BLaER1 treated with 17β-estradiol and CSF1 and Interleukin-3, amounts not matched to agents 10 nM and 100 nM (cell line): ENCODE data around the gene ERFL.

Source experiments
- H3K27ac ChIP-seq, 11 experiments: shearing (Covaris generic); formaldehyde crosslinking; 2 replicates each; pipeline ENCODE4 v1.8.1; 2022
- H3K27me3 ChIP-seq, 11 experiments: shearing (Covaris generic); formaldehyde crosslinking; 2 replicates each; pipeline ENCODE4 v1.8.1; 2022
- H3K36me3 ChIP-seq, 11 experiments: shearing (Covaris generic); formaldehyde crosslinking; 2 replicates each; pipeline ENCODE4 v1.8.1; 2022
- H3K4me1 ChIP-seq, 10 experiments: shearing (Covaris generic); formaldehyde crosslinking; 2 replicates each; pipeline ENCODE4 v1.8.1; 2022
- H3K4me2 ChIP-seq, 11 experiments: shearing (Covaris generic); formaldehyde crosslinking; 2 replicates each; pipeline ENCODE4 v1.8.1; 2022
- H3K4me3 ChIP-seq, 10 experiments: shearing (Covaris generic); formaldehyde crosslinking; 2 replicates each; pipeline ENCODE4 v1.8.1; 2022
- H3K9ac ChIP-seq, 11 experiments: shearing (Covaris generic); formaldehyde crosslinking; 2 replicates each; pipeline ENCODE4 v1.8.1; 2022
- H3K9me3 ChIP-seq, 11 experiments: shearing (Covaris generic); formaldehyde crosslinking; replicated peaks in 1 of 11; 2 replicates each; pipeline ENCODE4 v1.8.1; 2022
- H4K20me1 ChIP-seq, 11 experiments: shearing (Covaris generic); formaldehyde crosslinking; 2 replicates each; pipeline ENCODE4 v1.8.1; 2022
- Cebpa-rat ChIP-seq, 11 experiments: shearing (Covaris generic); IDR thresholded peaks; 2 replicates each; pipeline ENCODE4 v1.8.1; 2022

ERFL gene

GRCh38 chr19:41893899-41894298, 34.4 kb downstream of the ERFL start:
- H3K9ac ChIP-seq = peak overlapping the region in 1 of 11 experiments; percentile 33; a peak in 1 of 22 replicates
- H3K4me1 ChIP-seq = peaks cover 5 to 39% (median 32%) of the 10 kb centered on the region in 10 experiments; a peak in 17 of 20 replicates
- peaks cover 21 to 87% (median 74%) of the 10 kb centered on the region in 11 experiments for H4K20me1 ChIP-seq
- H3K27ac ChIP-seq = peak overlapping the region in 3 of 11 experiments; percentile 17 to 29 (median 27); a peak in 2 of 22 replicates
- no peak overlapping the region for H3K4me3 ChIP-seq
- no peaks in the 10 kb centered on the region for H3K9me3 ChIP-seq
- H3K27me3 ChIP-seq = no peaks in the 10 kb centered on the region
- H3K36me3 ChIP-seq = peaks cover 76 to 84% (median 82%) of the 10 kb centered on the region in 11 experiments
- no peak overlapping the region for H3K4me2 ChIP-seq
- no peak for TF ChIP-seq Cebpa-rat (IDR thresholded peaks at IDR 0.05)

- Histone ChIP-seq H4K20me1 (peaks cover 32 to 88% (median 76%) of the 10 kb centered on the region in 11 experiments), H3K27ac (peak overlapping the region in 6 of 11 experiments; percentile 5 to 23 (median 15); a peak in 6 of 22 replicates), H3K4me2 (peak overlapping the region in 7 of 11 experiments; percentile 5 to 29 (median 19); a peak in 8 of 22 replicates), H3K27me3 (no peaks in the 10 kb centered on the region), H3K9me3 (no peaks in the 10 kb centered on the region), H3K4me1 (peaks cover 13 to 54% (median 47%) of the 10 kb centered on the region in 10 experiments), H3K36me3 (peaks cover 64 to 85% (median 74%) of the 10 kb centered on the region in 11 experiments), H3K9ac (peak overlapping the region in 8 of 11 experiments; percentile 21 to 55 (median 40); a peak in 10 of 22 replicates), H3K4me3 (no peak overlapping the region)
- TF ChIP-seq Cebpa-rat (IDR thresholded peaks at IDR 0.05) = no peak
Measured at GRCh38 chr19:41892173-41892902, 35.9 kb downstream of the ERFL start.

DNA sequence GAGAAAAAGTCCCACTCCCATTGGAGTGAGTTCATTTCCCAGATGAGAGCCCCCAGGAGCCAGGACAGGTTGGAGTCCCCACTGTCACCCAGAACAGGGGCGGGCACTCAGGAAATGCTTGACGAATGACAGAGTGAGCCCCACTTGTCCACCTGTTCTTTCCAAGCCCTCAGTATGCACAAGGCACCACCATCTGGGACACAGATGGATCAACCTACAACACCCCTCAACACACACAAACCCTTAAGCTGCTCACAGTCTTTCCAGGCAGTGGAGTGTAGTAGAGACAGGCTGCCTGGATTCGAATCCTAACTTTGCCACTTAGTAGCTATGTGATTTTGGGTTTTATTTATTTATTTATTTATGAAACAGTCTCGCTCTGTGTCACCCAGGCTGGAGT, 37.3 kb downstream of the ERFL start:
- TF ChIP-seq Cebpa-rat (IDR thresholded peaks at IDR 0.05) = no peak
- no peak overlapping the region for H3K4me3 ChIP-seq
- H3K9me3 ChIP-seq = no peaks in the 10 kb centered on the region
- 0 out of 22 replicates have a peak overlapping the region, but pooled peaks of 1 of the 11 experiments have one; percentile 29 for H3K4me2 ChIP-seq
- no peak overlapping the region; a peak in 1 of 22 replicates for H3K9ac ChIP-seq
- H3K27ac ChIP-seq = no peak overlapping the region
- peaks cover 27 to 68% (median 61%) of the 10 kb centered on the region in 10 experiments for H3K4me1 ChIP-seq
- peaks cover 46 to 94% (median 85%) of the 10 kb centered on the region in 11 experiments for H4K20me1 ChIP-seq
- no peaks in the 10 kb centered on the region for H3K27me3 ChIP-seq
- peaks cover 58 to 85% (median 70%) of the 10 kb centered on the region in 11 experiments for H3K36me3 ChIP-seq

- Histone ChIP-seq H3K4me1 (peaks cover 37 to 79% (median 71%) of the 10 kb centered on the region in 10 experiments), H3K9ac (no peak overlapping the region; a peak in 1 of 22 replicates), H4K20me1 (peaks cover 56 to 94% (median 87%) of the 10 kb centered on the region in 11 experiments), H3K27ac (no peak overlapping the region), H3K4me2 (no peak overlapping the region), H3K27me3 (no peaks in the 10 kb centered on the region), H3K36me3 (peaks cover 47 to 85% (median 67%) of the 10 kb centered on the region in 11 experiments), H3K9me3 (no peaks in the 10 kb centered on the region), H3K4me3 (no peak overlapping the region)
- no peak for TF ChIP-seq Cebpa-rat (IDR thresholded peaks at IDR 0.05)
Measured at GRCh38 chr19:41889896-41890295, 38.4 kb downstream of the ERFL start.

- no peaks in the 10 kb centered on the region for H3K9me3 ChIP-seq
- H3K4me1 ChIP-seq = peaks cover 42 to 84% (median 75%) of the 10 kb centered on the region in 10 experiments
- H3K27ac ChIP-seq = peak overlapping the region in 2 of 11 experiments; percentile 29 to 40; a peak in 3 of 22 replicates
Measured at GRCh38 chr19:41888926-41889325, 39.3 kb downstream of the ERFL start.

DNA sequence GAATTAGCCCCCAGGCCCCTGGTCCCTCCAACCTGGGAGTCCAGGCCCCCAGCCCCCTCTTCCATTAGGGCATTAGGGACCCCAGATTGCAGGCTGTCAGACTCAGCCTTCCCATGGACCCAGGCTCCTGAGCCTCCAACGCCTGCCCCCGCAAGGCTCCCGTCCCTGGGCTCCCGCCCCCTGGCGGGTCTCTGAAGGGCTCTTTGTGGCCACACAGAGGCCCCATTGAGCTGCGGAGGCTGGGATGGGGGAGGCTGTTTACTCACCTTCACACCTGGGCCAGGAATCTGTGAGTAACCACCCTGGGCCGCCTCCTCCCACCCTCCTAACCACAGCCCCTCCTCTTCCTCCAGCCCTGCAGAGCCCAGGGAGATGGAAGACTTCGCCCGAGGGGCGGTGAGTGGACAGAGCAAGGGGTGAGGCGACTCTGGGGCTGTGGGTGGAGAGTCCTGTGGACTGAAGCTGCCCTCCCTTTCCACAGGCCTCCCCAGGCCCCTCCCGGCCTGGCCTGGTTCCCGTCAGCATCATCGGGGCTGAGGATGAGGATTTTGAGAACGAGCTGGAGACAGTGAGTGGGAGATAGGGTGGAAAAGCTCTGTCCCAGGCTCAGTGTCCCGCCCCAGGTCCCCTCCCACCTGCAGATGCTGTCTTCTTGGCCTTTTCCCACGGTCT, 40.4 kb downstream of the ERFL start:
- TF ChIP-seq Cebpa-rat (IDR thresholded peaks at IDR 0.05) = no peak
- peaks cover 42 to 81% (median 73%) of the 10 kb centered on the region in 10 experiments for H3K4me1 ChIP-seq
- H4K20me1 ChIP-seq = peaks cover 62 to 87% (median 85%) of the 10 kb centered on the region in 11 experiments
- H3K27ac ChIP-seq = peak overlapping the region in 10 of 11 experiments; percentile 50 to 98 (median 80); a peak in 19 of 22 replicates
- H3K27me3 ChIP-seq = no peaks in the 10 kb centered on the region
- peak overlapping the region; percentile 82 to 99 (median 98) for H3K4me2 ChIP-seq
- no peaks in the 10 kb centered on the region for H3K9me3 ChIP-seq
- H3K4me3 ChIP-seq = peak overlapping the region in 8 of 10 experiments; percentile 37 to 94 (median 52); a peak in 16 of 20 replicates
- peak overlapping the region; percentile 61 to 97 (median 86); a peak in 21 of 22 replicates for H3K9ac ChIP-seq
- H3K36me3 ChIP-seq = peaks cover 37 to 72% (median 55%) of the 10 kb centered on the region in 11 experiments

More at GRCh38 chr19:41888926-41889325, 39.3 kb downstream of the ERFL start:
- H3K4me3 ChIP-seq = no peak overlapping the region
- H3K27me3 ChIP-seq = no peaks in the 10 kb centered on the region
- H3K4me2 ChIP-seq = no peak overlapping the region; a peak in 1 of 22 replicates
- TF ChIP-seq Cebpa-rat (IDR thresholded peaks at IDR 0.05) = no peak
- H4K20me1 ChIP-seq = peaks cover 62 to 92% (median 87%) of the 10 kb centered on the region in 11 experiments
- H3K36me3 ChIP-seq = peaks cover 38 to 76% (median 58%) of the 10 kb centered on the region in 11 experiments
- peak overlapping the region in 4 of 11 experiments; percentile 5 to 95 (median 24); a peak in 3 of 22 replicates for H3K9ac ChIP-seq

DNA sequence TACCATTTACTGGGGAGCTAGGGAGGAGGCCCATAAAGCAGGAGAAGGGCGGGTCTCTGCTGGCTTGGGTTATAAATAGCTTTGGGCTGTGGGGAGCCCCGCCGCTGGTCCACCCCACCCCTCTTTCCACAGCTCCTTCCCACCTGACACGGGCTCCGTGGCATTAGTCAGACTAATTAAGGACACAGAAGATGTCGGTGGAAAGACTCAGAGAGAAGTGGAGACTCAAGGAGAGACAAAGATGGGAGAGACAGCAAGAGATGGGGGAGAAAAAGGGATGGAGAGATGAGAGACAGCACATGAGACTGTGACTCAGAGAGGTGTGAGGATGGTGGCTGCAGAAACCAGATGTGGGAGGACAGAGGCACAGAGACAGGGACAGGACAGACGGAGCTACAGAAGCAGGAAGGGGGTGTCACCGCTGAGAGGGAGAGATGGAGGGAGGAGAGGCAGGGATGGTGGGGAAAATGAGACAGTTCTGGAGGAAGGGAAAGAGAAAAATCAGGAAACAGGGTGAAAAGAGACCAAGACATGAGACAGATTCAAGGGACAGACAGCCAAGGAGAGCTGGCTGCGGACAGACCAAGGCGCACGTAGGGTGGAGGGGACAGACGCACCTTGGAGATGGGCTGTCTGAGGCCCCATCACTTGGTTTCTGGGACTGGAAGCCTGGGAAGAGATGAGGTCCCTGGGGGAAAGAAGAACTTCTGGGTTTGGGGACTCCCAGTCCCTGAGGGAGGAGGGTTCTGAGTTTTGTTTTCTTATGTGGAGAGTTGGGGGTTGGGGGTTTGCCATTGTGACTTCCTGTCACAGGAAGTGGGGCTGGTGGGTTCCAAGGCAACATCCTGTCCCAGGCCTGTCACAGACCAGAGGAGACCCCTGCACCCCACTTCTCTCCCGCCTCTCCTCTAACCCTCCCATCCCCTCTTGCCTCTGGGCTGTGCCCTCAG, 41.2 kb downstream of the ERFL start:
- H3K4me1 ChIP-seq = peaks cover 46 to 80% (median 72%) of the 10 kb centered on the region in 10 experiments
- H3K9me3 ChIP-seq = no peaks in the 10 kb centered on the region
- peak overlapping the region; percentile 82 to 99 (median 98) for H3K4me2 ChIP-seq
- H3K27ac ChIP-seq = peak overlapping the region in 10 of 11 experiments; percentile 50 to 98 (median 80); a peak in 19 of 22 replicates
- peak overlapping the region in 9 of 10 experiments; percentile 20 to 94 (median 50); a peak in 18 of 20 replicates for H3K4me3 ChIP-seq
- no peak for TF ChIP-seq Cebpa-rat (IDR thresholded peaks at IDR 0.05)
- H3K27me3 ChIP-seq = no peaks in the 10 kb centered on the region
- H4K20me1 ChIP-seq = peaks cover 61 to 79% (median 77%) of the 10 kb centered on the region in 11 experiments
- H3K36me3 ChIP-seq = peaks cover 29 to 64% (median 48%) of the 10 kb centered on the region in 11 experiments
- peak overlapping the region; percentile 61 to 97 (median 86) for H3K9ac ChIP-seq
